IMR-90 (cell line): ENCODE results near the gene ADH1A.
"Not testable (repeated sequence)": the region's sequence is repeated elsewhere in the genome, so short reads cannot be mapped to it uniquely, and the experiment has no call there.

Experiments
- BHLHE40 ChIP-seq: fragments of 150-350 bp; IDR thresholded peaks from 2 replicates; pipeline ENCODE4 v1.6.1; 2016; ENCODE audit warnings: mild to moderate bottlenecking, low read depth, low read length
- CEBPB ChIP-seq: IDR thresholded peaks from 2 replicates; pipeline ENCODE4 v1.6.1; 2012; ENCODE audit warnings: low read depth, low read length, improper control_type of control experiment
- FOS ChIP-seq: fragments of 150-350 bp; IDR thresholded peaks from 2 replicates; pipeline ENCODE4 v1.6.1; 2016; ENCODE audit warnings: low read depth, low read length
- MAFK ChIP-seq: IDR thresholded peaks from 2 replicates; pipeline ENCODE4 v1.6.1; 2012; ENCODE audit warnings: low read depth, low read length, improper control_type of control experiment
- MXI1 ChIP-seq: IDR thresholded peaks from 2 replicates; pipeline ENCODE4 v1.6.1; 2012; ENCODE audit warnings: low read depth, mild to moderate bottlenecking, low read length, moderate library complexity, borderline replicate concordance
- NFE2L2 ChIP-seq: fragments of 150-350 bp; IDR thresholded peaks from 2 replicates; pipeline ENCODE4 v1.6.1; 2016; ENCODE audit warnings: low read depth, mild to moderate bottlenecking, low read length
- POLR2A ChIP-seq: IDR thresholded peaks from 2 replicates; pipeline ENCODE4 v1.6.1; 2012; ENCODE audit warnings: mild to moderate bottlenecking, low read depth, low read length
- RAD21 ChIP-seq: IDR thresholded peaks from 2 replicates; pipeline ENCODE4 v1.6.1; 2012; ENCODE audit warnings: low read length, improper control_type of control experiment
- RCOR1 ChIP-seq: IDR thresholded peaks from 2 replicates; pipeline ENCODE4 v1.6.1; 2012; ENCODE audit warnings: mild to moderate bottlenecking, low read length, improper control_type of control experiment; ENCODE audit not compliant: insufficient replicate concordance
- RFX5 ChIP-seq: IDR thresholded peaks from 2 replicates; pipeline ENCODE4 v1.8.0; 2012; ENCODE audit warnings: low read depth, mild to moderate bottlenecking, low read length, moderate library complexity
- SMC3 ChIP-seq: fragments of 150-350 bp; IDR thresholded peaks from 2 replicates; pipeline ENCODE4 v1.6.1; 2016; ENCODE audit warnings: low read depth, mild to moderate bottlenecking, antibody characterized with exemption, low read length, moderate library complexity
- TF ChIP-seq, protein P1 (sequence below): conservative IDR thresholded peaks from 2 replicates; pipeline ENCODE4 v1.5.1; 2012; ENCODE audit warnings: mild to moderate bottlenecking, low read depth, low read length, improper control_type of control experiment
- TF ChIP-seq, protein P2 (sequence below): fragments of 150-350 bp; IDR thresholded peaks from 2 replicates; pipeline ENCODE4 v1.6.1; 2017; ENCODE audit warnings: mild to moderate bottlenecking, antibody characterized with exemption, low read length, low read depth
- TF ChIP-seq, protein P3 (sequence below): fragments of 150-350 bp; IDR thresholded peaks from 2 replicates; pipeline ENCODE4 v1.6.1; 2016; ENCODE audit warnings: low read depth, mild to moderate bottlenecking, low read length, moderate library complexity, borderline replicate concordance

- not testable (repeated sequence) for TF ChIP-seq POLR2A, MAFK, MXI1, BHLHE40, RAD21, RCOR1, RFX5, CEBPB, SMC3, NFE2L2, FOS
- TF ChIP-seq, protein P1, sequence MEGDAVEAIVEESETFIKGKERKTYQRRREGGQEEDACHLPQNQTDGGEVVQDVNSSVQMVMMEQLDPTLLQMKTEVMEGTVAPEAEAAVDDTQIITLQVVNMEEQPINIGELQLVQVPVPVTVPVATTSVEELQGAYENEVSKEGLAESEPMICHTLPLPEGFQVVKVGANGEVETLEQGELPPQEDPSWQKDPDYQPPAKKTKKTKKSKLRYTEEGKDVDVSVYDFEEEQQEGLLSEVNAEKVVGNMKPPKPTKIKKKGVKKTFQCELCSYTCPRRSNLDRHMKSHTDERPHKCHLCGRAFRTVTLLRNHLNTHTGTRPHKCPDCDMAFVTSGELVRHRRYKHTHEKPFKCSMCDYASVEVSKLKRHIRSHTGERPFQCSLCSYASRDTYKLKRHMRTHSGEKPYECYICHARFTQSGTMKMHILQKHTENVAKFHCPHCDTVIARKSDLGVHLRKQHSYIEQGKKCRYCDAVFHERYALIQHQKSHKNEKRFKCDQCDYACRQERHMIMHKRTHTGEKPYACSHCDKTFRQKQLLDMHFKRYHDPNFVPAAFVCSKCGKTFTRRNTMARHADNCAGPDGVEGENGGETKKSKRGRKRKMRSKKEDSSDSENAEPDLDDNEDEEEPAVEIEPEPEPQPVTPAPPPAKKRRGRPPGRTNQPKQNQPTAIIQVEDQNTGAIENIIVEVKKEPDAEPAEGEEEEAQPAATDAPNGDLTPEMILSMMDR, result not testable (repeated sequence)
- TF ChIP-seq, protein P2, sequence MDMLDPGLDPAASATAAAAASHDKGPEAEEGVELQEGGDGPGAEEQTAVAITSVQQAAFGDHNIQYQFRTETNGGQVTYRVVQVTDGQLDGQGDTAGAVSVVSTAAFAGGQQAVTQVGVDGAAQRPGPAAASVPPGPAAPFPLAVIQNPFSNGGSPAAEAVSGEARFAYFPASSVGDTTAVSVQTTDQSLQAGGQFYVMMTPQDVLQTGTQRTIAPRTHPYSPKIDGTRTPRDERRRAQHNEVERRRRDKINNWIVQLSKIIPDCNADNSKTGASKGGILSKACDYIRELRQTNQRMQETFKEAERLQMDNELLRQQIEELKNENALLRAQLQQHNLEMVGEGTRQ, result not testable (repeated sequence)
- TF ChIP-seq, protein P3, sequence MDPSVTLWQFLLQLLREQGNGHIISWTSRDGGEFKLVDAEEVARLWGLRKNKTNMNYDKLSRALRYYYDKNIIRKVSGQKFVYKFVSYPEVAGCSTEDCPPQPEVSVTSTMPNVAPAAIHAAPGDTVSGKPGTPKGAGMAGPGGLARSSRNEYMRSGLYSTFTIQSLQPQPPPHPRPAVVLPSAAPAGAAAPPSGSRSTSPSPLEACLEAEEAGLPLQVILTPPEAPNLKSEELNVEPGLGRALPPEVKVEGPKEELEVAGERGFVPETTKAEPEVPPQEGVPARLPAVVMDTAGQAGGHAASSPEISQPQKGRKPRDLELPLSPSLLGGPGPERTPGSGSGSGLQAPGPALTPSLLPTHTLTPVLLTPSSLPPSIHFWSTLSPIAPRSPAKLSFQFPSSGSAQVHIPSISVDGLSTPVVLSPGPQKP, result not testable (repeated sequence)
These were observed 57.4 kb downstream of the ADH1A start for GRCh38 chr4:99233397-99233796.
